Liver (tissue), 3 donors: ENCODE measurements around the gene VPS35.

ENCODE experiments used
- ATF3 ChIP-seq: IDR thresholded peaks from 2 replicates; pipeline ENCODE4 v1.6.1; 2016; ENCODE audit warnings: antibody characterized with exemption
- CTCF ChIP-seq: fragments of 150-350 bp; IDR thresholded peaks from 2 replicates; pipeline ENCODE4 v1.5.1; 2017; ENCODE audit warnings: improper control_type of control experiment, low read depth, low read length; ENCODE audit not compliant: missing input control
- GABPA ChIP-seq, 2 donors: IDR thresholded peaks in 1 of 2; conservative IDR thresholded peaks in 1 of 2; 2 replicates each; pipeline ENCODE4 v1.6.1; 2016; ENCODE audit warnings: antibody characterized with exemption in 2 of 2, mild to moderate bottlenecking in 1 of 2, moderate library complexity in 1 of 2
- HNF4G ChIP-seq: IDR thresholded peaks from 2 replicates; pipeline ENCODE4 v1.6.1; 2016; ENCODE audit warnings: antibody characterized with exemption
- JUND ChIP-seq, 2 donors: IDR thresholded peaks; 2 replicates each; pipeline ENCODE4 v1.6.1; 2016; ENCODE audit warnings: antibody characterized with exemption in 2 of 2
- RAD21 ChIP-seq, 2 donors: IDR thresholded peaks; 2 replicates each; pipeline ENCODE4 v1.6.1; 2016; ENCODE audit warnings: antibody characterized with exemption in 2 of 2, mild to moderate bottlenecking in 2 of 2
- RXRA ChIP-seq, 2 donors: IDR thresholded peaks; 2 replicates each; pipeline ENCODE4 v1.6.1; 2017 to 2018; ENCODE audit warnings: antibody characterized with exemption in 2 of 2, mild to moderate bottlenecking in 1 of 2
- SP1 ChIP-seq: IDR thresholded peaks from 2 replicates; pipeline ENCODE4 v1.6.1; 2018; ENCODE audit warnings: antibody characterized with exemption, mild to moderate bottlenecking
- TAF1 ChIP-seq: conservative IDR thresholded peaks from 2 replicates; pipeline ENCODE4 v1.6.1; 2016; ENCODE audit warnings: antibody characterized with exemption, mild to moderate bottlenecking
- YY1 ChIP-seq: IDR thresholded peaks from 2 replicates; pipeline ENCODE4 v1.6.1; 2016; ENCODE audit warnings: antibody characterized with exemption, mild to moderate bottlenecking
- ZBTB33 ChIP-seq: IDR thresholded peaks from 2 replicates; pipeline ENCODE4 v1.6.1; 2016; ENCODE audit warnings: antibody characterized with exemption
- donor health status: healthy.
- donor health status: healthy.

GRCh38 chr16:46658925-46659324, 30.1 kb downstream of the VPS35 start:
- no peak for TF ChIP-seq CTCF
- no peak for TF ChIP-seq JUND (IDR thresholded peaks at IDR 0.05)
- no peak for TF ChIP-seq GABPA (IDR thresholded peaks at IDR 0.05 in 1 of 2, conservative IDR thresholded peaks at IDR 0.05 in 1 of 2)
- no peak for TF ChIP-seq ATF3
- TF ChIP-seq RXRA (IDR thresholded peaks at IDR 0.05) = peak in 1 of 2 donors; percentile 9
- TF ChIP-seq SP1 = no peak
- no peak for TF ChIP-seq HNF4G
- no peak for TF ChIP-seq YY1
- TF ChIP-seq TAF1 = no peak
- no peak for TF ChIP-seq ZBTB33
- no peak for TF ChIP-seq RAD21 (IDR thresholded peaks at IDR 0.05)
